Activated CD4-positive, alpha-beta T cell treated with anti-CD3 and anti-CD28 coated beads, Interleukin-10, Interleukin-2, amounts not matched to agents 100 ng/mL and 50 ng/mL, durations not matched to agents 16 hours and 8 hours (primary cell): Measurements from ENCODE around the gene ALDH6A1.
"Not testable (repeated sequence)": the region's sequence is repeated elsewhere in the genome, so short reads cannot be mapped to it uniquely, and the experiment has no call there.

ENCODE experiments used
- DNase-seq: peaks from one replicate; pipeline ENCODE4 v3.0.0-alpha.2; 2020

The ALDH6A1 gene

GRCh38 chr14:74084277-74085046 is at the start of gene ALDH6A1, which contains the start of gene LIN52:
ALDH6A1 (minus strand) TSS chr14:74084453; CDS start chr14:74084394, 59 bp downstream.
LIN52 (plus strand) TSS chr14:74084956; CDS start chr14:74084975, 19 bp downstream.
- DNase-seq: peak; percentile 100

GRCh38 chr14:74127634-74128033 is 43.4 kb upstream of the ALDH6A1 start:
- no peak for DNase-seq

DNA sequence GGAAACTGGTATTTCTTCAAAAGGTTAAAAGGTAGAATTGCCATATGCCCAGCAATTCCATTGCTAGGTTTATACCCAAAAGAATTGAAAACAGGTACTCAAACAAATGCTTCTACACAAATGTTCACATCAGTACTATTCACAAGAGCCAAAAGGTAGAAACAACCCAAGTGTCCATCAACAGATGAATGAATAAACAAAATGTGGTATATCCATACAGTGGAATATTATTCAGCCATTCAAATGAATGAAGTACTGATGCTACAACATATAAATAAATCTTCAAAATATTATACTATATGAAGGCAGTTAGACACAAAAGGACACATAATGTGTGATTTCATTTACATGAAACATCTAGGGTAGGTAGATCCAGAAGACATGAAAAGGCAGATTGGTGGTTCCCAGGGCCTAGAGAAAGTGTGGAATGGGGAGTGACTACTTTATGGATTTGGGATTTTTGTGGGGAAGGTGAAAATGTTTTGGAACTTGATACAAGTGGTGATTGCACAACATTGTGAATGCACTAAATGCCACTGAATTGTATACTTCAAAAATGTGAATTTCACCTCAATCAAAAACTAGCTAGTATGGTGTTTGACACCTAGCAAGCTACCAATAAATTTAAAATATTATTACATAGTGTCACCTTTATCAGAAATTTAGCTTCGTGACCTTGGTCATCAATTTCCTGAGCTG is 42.2 kb upstream of the ALDH6A1 start:
- no peak for DNase-seq

GRCh38 chr14:74125487-74125886 is 41.2 kb upstream of the ALDH6A1 start:
- DNase-seq: not testable (repeated sequence)

GRCh38 chr14:74111395-74112216 is 27.4 kb upstream of the ALDH6A1 start:
- DNase-seq: peak; percentile 44

DNA sequence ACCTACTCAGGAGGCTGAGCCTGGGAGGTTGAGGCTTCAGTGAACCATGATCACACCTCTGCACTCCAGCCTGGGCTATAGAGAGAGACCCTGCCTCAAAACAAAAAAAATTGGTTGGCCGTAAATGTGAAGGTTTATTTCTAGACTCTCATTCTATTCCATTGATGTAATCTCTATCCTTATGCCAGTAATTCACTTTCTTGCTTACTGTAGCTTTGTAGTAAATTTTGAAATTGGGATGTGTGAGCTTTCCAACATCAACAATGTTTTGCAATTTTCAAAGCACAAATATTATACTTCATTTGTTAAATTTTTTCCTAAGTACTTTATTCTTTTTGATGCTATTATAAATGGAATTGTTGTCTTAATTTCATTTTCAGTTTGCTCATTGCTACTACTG is 25.1 kb upstream of the ALDH6A1 start:
- DNase-seq: no peak

DNA sequence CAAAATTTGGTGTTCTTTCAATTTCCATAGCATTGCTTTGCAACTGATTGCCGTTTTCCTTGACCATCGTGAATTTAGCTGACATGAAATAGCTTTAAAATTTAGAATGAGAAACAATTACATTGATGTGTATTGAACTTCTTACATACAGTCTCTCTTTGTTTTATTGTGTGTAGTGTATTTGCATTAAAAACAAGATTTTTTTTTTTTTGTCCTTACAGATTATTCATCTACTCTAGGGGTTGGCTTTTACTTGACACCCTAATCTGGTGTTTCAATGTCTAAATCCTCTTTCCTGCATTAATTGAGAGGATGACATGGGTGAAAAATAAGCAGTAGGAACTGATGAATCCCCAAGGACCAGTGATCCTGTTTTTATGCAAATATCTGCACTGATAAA is 21.1 kb upstream of the ALDH6A1 start:
- DNase-seq: no peak

GRCh38 chr14:74089251-74090020 is 5.2 kb upstream of the ALDH6A1 start:
- peak; percentile 23 for DNase-seq

GRCh38 chr14:74085828-74086227 is 1.6 kb upstream of the ALDH6A1 start:
- DNase-seq: peak; percentile 67

DNA sequence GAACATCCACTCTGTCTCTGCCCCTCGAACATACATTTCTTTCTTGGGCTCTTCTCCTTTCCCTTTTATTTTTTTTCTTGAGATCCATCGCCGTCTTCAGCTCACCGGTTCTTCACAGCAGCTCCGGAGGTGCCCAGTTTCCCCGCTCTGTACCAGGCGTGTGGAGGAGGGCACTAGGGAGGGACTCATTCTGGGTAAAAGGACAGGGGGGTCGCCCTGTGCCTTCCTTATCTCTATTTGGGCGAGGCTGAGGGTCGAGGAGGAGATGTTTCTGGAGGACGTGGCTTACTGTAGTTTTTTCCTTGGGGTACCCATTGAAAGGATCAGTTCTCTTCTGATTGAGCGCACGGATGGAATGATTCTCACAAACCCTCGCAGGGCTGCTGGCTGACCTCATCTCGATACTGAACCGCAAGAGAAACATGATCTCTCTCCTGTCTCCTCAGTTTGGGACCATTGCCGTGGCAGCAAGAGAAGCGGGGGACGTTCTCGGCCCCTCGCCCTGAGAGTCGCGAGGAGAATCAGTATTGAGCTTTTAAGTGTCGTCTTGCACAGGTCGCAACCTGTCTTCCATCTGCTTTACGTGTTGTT is 889 bp upstream of the ALDH6A1 start:
- DNase-seq: peak; percentile 73

DNA sequence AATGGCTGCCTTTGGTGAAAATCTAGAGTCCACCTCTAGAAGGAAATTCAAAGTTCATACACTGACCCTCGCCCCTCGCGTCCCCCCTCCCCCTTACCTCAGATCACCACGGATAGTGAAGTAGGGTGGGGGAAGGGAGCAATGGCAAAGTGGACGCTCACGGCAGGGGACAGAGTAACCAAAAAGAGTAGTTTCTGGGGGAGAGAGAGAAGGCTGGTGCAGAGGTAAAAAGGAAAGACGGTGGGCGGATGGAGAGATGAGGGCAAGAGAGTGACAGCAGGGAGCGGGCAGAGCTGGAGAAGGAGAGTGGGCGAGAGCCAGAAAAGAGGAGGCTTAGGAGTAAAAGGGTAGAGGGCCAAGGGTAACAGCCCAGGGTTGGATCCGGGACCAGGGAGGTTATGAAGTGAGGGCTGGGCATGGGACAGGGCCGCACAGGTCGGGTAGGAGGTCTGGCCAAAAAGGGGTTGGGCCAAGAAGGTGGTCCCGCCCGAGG is 423 bp downstream of the ALDH6A1 start:
- no peak for DNase-seq

GRCh38 chr14:74083161-74083560 is 1.1 kb downstream of the ALDH6A1 start:
- DNase-seq: no peak

DNA sequence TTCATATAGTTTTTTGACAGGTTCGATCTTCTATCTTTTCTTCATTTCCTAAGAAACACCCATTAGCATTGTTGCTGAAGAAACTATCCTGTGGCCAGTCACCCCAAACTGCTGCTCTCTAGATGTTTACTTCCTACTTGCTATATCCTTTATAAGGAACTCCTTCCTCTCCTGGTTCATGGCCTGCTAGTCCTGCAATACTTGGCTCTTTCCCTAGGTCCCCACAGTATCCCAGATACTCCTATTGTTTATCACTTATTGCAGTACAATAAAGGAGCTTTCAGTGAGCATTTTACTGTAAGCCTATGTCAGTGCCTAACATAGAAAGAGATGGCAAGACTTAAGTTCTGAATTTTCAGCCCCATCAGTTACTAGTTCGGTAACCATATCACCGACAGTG is 2.8 kb downstream of the ALDH6A1 start:
- no peak for DNase-seq

DNA sequence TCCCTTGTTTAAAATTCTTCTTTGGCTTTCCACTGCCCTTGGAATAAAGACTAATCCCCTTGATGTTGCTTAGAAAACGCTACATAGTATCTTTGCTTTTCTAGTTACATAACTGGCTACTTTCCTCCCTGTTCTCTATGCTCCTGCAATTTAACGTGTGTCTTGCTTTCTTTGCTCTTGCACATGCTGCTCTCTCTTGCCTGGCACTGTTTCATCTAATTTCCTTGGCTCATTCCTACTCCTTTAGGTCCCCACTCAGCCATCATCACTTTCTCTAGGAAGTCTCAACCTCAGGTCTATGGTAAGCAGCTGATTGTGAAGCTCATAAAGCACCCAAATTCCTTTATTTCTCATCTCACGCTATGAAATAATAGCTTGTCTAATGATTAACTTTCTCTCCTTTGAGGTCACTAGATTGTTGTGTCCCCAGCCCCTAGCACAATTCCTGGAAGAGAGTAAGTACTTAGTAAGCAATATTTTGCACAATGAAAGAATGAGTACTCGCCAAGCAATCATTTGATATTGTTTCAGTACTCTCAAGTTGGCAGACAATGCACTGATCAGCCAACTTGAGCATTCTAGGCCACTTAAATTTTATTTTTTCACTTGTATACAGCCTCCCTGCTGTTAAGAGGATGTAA is 3.3 kb downstream of the ALDH6A1 start:
- no peak for DNase-seq

- DNase-seq: no peak
These were observed 6.9 kb downstream of the ALDH6A1 start for GRCh38 chr14:74077401-74077800.

GRCh38 chr14:74065746-74066575 is 18.3 kb downstream of the ALDH6A1 start:
- no peak for DNase-seq

DNA sequence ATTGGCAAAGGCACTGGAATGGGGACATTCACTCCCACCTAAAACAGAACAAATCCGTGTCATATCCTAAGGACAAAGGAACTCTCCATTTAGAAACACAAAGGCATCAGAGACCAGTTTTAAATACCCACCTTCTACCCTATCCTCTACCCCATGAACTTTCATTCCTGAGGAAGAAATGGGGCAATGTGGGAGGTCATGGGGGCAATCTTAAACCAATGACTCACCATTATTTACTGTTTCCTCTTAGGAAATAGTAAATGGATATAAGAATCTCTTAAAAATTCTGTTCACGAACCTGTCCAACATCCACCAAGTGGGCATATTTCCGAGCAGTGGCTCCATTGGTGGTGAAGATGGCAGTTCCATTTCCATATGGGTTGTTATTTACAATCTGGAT is 19.4 kb downstream of the ALDH6A1 start:
- DNase-seq: no peak

DNA sequence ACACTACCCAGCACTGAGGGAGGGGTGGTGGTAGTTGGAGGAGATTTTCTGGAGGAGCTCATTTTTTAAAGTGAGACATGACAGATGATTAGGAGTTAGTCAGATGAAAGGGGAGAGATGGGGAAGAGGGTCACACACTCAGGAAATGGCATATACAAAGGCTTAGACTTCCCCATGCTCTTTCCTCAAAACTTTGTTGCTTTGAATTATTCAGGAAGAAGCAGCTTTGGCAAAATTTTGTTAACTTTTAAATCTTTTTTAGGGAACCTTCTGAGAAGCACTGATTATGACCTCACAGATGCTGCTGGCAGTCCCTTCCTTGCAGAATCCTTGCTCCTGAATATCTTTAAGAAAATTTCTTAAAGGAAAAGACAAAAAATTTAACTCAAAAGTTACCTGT is 19.8 kb downstream of the ALDH6A1 start:
- no peak for DNase-seq

DNA sequence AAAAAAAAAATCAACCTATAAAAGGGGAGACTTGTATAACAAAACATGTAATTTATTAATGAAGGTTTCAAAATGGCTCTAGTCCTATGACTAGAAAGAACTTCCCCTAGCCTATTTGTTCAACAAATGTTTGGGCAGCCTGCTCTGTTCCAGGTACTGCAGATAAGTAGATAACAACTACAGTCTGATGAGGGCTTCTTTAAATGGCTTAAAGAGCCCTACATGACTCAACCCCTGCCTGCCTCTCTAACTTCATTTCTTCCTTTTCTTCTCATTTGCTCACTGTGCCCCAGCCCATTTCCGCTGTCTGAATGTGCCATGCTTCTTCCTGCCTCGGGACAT is 21.5 kb downstream of the ALDH6A1 start:
- DNase-seq: no peak

DNA sequence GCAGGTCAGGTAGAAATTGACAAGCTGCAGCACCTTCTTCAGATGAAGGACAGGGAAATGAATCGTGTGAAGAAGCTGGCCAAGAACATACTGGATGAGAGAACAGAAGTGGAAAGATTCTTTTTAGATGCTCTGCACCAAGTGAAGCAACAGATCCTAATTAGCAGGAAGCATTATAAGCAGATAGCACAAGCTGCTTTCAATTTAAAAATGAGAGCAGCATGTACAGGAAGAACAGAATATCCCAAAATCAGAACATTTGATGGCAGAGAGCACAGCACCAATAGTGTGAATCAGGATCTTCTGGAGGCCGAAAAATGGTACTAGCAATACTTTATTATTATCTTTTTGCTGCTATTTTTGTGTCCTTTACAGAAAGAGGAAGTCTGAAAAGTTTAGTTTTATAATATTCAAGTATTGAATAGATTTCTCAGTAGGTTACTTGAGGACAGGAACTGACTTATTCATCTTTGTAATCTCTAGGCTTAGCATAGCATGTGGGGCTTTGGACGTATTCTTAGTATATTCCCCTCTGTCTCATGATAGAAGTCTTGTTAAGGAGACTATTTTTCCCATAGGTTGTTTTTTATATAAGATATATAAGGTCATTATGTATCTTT is 34.3 kb downstream of the ALDH6A1 start:
- DNase-seq: no peak
